Right atrium auricular region (tissue), 2 donors: ENCODE measurements around the gene MMP24OS. TPM values are rescaled to one million over a fixed set of nuclear protein-coding genes. Genes with fewer than 3 reads are reported as not detected.
"Not testable (repeated sequence)": the region's sequence is repeated elsewhere in the genome, so short reads cannot be mapped to it uniquely, and the experiment has no call there.

Source experiments
- DNase-seq: peaks from one replicate; pipeline ENCODE4 v3.0.0-alpha.2; 2019; ENCODE audit warnings: low spot score
- H3K27ac ChIP-seq, 2 donors: fragments of 200-600 bp; sonication (generic); 1 replicate in 1 of 2; 2 replicates in 1 of 2; pipeline ENCODE4 v1.5.1; 2016 to 2019
- H3K27me3 ChIP-seq, 2 donors: fragments of 200-600 bp; sonication (generic); one replicate each; pipeline versions ENCODE4 v1.5.1 to v1.6.0; 2017 to 2019
- H3K36me3 ChIP-seq: fragments of 200-600 bp; sonication (generic); one replicate; pipeline ENCODE4 v1.5.1; 2016
- H3K4me1 ChIP-seq, 2 donors: fragments of 200-600 bp; sonication (generic); one replicate each; pipeline versions ENCODE4 v1.5.1 to v1.6.0; 2017 to 2019
- H3K4me3 ChIP-seq, 2 donors: fragments of 200-600 bp; sonication (generic); 1 replicate in 1 of 2; 2 replicates in 1 of 2; pipeline ENCODE4 v1.5.1; 2017 to 2019; ENCODE audit warnings: mild to moderate bottlenecking in 1 of 2, moderate library complexity in 1 of 2
- H3K9me3 ChIP-seq, 2 donors: fragments of 200-600 bp; sonication (generic); one replicate each; pipeline ENCODE4 v1.5.1; 2019
- total RNA-seq, 2 donors: library from RNA; depleted of rRNA; stranded (reverse); fragments of >200 nt; gene quantifications; one replicate each; pipeline ENCODE4 v1.1.0, GENCODE V29; 2016
- TF ChIP-seq, protein P1 (sequence below), 2 donors: fragments of 200-600 bp; sonication (generic); IDR thresholded peaks; one replicate each; pipeline ENCODE4 v1.5.1; 2019; ENCODE audit warnings: antibody characterized with exemption in 2 of 2

The MMP24OS gene
- total RNA-seq, 2 donors from 2014 or later: 11.9 to 24.2 TPM

- no peak overlapping the region for H3K27ac ChIP-seq
- H3K27me3 ChIP-seq: no peaks in the 10 kb centered on the region
- H3K4me3 ChIP-seq: no peak overlapping the region
- peaks cover 0 to 23% of the 10 kb centered on the region in 2 donors for H3K4me1 ChIP-seq
- H3K9me3 ChIP-seq: no peaks in the 10 kb centered on the region
- H3K36me3 ChIP-seq: no peaks in the 10 kb centered on the region
- TF ChIP-seq, protein P1, sequence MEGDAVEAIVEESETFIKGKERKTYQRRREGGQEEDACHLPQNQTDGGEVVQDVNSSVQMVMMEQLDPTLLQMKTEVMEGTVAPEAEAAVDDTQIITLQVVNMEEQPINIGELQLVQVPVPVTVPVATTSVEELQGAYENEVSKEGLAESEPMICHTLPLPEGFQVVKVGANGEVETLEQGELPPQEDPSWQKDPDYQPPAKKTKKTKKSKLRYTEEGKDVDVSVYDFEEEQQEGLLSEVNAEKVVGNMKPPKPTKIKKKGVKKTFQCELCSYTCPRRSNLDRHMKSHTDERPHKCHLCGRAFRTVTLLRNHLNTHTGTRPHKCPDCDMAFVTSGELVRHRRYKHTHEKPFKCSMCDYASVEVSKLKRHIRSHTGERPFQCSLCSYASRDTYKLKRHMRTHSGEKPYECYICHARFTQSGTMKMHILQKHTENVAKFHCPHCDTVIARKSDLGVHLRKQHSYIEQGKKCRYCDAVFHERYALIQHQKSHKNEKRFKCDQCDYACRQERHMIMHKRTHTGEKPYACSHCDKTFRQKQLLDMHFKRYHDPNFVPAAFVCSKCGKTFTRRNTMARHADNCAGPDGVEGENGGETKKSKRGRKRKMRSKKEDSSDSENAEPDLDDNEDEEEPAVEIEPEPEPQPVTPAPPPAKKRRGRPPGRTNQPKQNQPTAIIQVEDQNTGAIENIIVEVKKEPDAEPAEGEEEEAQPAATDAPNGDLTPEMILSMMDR (IDR thresholded peaks at IDR 0.05): no peak
- no peak for DNase-seq
These were observed 17.5 kb downstream of the MMP24OS start for GRCh38 chr20:35260426-35260825.

DNA sequence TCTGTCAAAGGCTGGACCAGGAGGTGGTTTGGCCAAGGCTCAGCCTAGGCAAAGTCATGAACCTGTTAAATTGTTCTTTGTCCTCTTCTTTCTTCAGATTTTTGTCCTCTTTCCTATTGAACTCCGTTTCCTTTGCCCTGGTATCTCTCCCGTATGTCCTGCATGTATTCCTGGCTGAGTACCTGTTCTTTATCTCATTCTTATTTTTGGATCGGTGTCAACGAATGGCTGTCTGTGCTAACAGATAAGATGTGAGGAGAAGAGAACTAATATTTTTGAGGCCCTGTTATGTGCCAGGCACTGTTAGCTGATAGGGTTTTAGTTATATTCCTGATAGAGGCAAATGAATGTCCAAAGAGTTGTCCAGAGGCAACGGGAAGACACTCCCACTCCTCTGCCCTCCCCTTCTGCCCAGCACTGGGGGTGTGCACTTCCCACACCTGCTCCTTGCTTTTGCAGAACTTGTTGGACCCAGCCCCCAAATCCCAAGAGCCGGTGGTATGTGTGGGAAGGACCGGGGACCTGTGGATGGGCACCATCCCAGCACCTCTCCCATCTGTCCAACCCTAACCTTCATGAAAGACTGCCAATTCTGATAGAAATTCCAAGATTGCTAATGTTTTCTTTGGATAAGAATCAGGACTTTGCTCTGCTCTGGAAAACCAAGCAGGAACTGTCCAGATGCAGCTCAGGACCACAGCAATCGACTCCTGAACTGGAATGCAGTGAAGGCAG lies 20.6 kb downstream of the MMP24OS start:
- H3K4me3 ChIP-seq: no peak overlapping the region
- no peak overlapping the region for H3K27ac ChIP-seq
- no peak for DNase-seq
- TF ChIP-seq, protein P1 (IDR thresholded peaks at IDR 0.05): no peak
- H3K4me1 ChIP-seq: peaks cover 0 to 9% of the 10 kb centered on the region in 2 donors
- H3K9me3 ChIP-seq: no peaks in the 10 kb centered on the region
- no peaks in the 10 kb centered on the region for H3K27me3 ChIP-seq
- H3K36me3 ChIP-seq: no peaks in the 10 kb centered on the region

DNA sequence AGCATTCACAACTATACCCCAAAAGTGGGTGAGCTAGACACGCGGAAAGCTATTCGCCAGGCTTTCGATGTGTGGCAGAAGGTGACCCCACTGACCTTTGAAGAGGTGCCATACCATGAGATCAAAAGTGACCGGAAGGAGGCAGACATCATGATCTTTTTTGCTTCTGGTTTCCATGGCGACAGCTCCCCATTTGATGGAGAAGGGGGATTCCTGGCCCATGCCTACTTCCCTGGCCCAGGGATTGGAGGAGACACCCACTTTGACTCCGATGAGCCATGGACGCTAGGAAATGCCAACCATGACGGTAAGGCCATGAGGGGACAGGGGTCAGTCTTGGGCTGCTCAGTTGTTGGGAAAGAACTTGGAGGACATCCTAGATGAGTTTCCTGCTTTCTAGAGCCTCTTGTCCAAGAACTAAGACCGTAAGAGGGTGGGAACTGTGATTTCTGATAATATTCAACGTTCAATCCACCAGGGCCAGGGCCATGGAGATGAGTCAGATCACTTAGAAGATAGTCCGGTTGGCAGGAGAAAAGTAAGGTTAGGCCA lies 23.4 kb downstream of the MMP24OS start:
- H3K4me3 ChIP-seq: no peak overlapping the region
- H3K27ac ChIP-seq: no peak overlapping the region
- H3K9me3 ChIP-seq: no peaks in the 10 kb centered on the region
- no peaks in the 10 kb centered on the region for H3K36me3 ChIP-seq
- H3K4me1 ChIP-seq: peaks cover 0 to 9% of the 10 kb centered on the region in 2 donors
- TF ChIP-seq, protein P1 (IDR thresholded peaks at IDR 0.05): no peak
- no peak for DNase-seq
- no peaks in the 10 kb centered on the region for H3K27me3 ChIP-seq

GRCh38 chr20:35253010-35253409 lies 24.9 kb downstream of the MMP24OS start:
- peaks cover 0 to 9% of the 10 kb centered on the region in 2 donors for H3K4me1 ChIP-seq
- DNase-seq: no peak
- TF ChIP-seq, protein P1 (IDR thresholded peaks at IDR 0.05): no peak
- H3K27me3 ChIP-seq: no peaks in the 10 kb centered on the region
- H3K4me3 ChIP-seq: no peak overlapping the region
- no peaks in the 10 kb centered on the region for H3K9me3 ChIP-seq
- H3K27ac ChIP-seq: no peak overlapping the region
- no peaks in the 10 kb centered on the region for H3K36me3 ChIP-seq

DNA sequence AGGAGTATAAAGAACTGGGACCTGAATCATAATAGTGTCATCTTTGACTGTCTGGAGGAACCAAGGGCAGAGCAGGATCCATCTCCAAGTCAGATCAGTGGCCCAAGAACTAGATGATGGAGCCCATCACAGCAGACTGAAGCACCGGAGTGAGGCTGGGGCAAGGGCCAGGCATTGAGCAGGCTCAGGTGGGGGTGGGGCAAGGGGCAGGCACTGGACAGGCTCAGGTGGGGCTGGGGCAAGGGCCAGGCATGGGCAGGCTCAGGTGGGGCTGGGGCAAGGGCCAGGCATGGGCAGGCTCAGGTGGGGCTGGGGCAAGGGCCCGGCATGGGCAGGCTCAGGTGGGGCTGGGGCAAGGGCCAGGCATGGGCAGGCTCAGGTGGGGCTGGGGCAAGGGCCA lies 25.3 kb downstream of the MMP24OS start:
- not testable (repeated sequence) for H3K27ac ChIP-seq, DNase-seq, H3K4me1 ChIP-seq, H3K27me3 ChIP-seq, H3K9me3 ChIP-seq, H3K36me3 ChIP-seq, H3K4me3 ChIP-seq

DNA sequence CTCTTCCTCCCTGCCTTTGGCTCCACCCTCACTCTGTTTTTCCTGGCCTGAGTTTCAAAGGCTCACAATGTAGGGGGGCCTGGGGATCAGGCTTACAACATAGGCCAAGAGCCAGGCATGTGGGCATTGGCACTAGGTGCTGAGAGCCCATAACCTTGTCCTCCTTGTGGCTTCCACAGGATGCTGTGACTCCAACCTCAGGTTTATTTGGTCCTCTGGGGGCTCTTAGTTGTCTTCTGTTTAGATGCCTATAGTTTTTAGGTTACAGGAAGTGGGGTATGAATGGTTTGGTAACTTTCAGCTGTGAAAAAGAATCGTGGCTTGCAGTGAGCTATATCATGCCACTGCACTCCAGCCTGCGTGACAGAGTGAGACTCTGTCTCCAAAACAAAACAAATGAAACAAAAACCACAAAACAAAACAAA lies 25.9 kb downstream of the MMP24OS start:
- H3K27me3 ChIP-seq: no peaks in the 10 kb centered on the region
- DNase-seq: no peak
- no peak overlapping the region for H3K4me3 ChIP-seq
- peaks cover 0 to under 1% of the 10 kb centered on the region in 2 donors for H3K4me1 ChIP-seq
- H3K27ac ChIP-seq: no peak overlapping the region
- H3K36me3 ChIP-seq: no peaks in the 10 kb centered on the region
- H3K9me3 ChIP-seq: no peaks in the 10 kb centered on the region
- TF ChIP-seq, protein P1 (IDR thresholded peaks at IDR 0.05): no peak
